Fibroblast of skin of left quadriceps (primary cell): ENCODE data around the gene ANKRD50.
A peak's percentile ranks its signal among the peaks of the same experiment; 100 is the strongest.

Experiments
- DNase-seq, 2 experiments: peaks; one replicate each; pipeline ENCODE4 v3.0.0-alpha.2; 2013; ENCODE audit warnings: low read depth in 2 of 2

The ANKRD50 gene

GRCh38 chr4:124710015-124710741, 2.4 kb downstream of the ANKRD50 start:
- no peak for DNase-seq

GRCh38 chr4:124708517-124709300, 3.8 kb downstream of the ANKRD50 start:
- peak; percentile 32 to 44 for DNase-seq

GRCh38 chr4:124705393-124705792, 7.1 kb downstream of the ANKRD50 start:
- no peak for DNase-seq

- no peak for DNase-seq
Observed at GRCh38 chr4:124703154-124703553, 9.4 kb downstream of the ANKRD50 start.

DNA sequence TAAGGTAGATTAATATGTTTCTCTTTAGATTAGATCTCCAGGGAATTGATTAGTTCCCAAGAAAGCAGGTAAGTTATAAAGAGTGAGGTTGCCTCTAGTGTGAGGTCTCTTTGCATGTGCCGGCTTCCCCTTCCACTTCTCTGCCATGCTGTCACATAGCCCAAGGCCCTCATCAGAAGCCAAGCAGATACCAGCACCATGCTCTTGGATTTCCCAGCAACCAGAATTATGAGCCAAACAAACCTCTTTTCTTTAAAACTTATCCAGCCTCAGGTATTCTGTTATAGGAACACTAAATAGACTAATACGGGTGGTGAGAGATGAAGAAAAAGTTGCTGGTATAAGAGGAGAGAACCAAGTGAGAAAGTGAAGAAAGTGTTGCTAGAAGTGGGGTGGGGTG, 15.1 kb downstream of the ANKRD50 start:
- DNase-seq, result no peak

DNA sequence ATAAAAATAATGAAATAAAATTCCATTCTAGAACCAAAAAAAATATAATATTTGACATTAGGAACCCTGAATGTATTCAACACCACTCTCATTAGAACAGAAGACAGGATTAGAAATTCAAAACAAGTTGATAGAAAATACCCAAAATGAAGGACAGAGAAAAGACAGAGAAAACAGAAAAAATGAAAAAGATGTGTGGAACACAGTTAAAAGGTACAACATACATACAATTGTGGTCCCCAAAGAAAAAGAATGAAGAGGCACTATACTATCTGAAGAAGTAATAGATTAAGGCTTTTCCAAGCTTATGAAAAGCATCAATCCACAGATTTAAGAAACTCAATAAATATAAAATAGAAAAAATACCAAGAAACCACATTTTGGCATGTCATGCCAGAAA, 16.4 kb downstream of the ANKRD50 start:
- DNase-seq, result no peak

- no peak for DNase-seq
Observed at GRCh38 chr4:124694946-124695598, 17.5 kb downstream of the ANKRD50 start.

GRCh38 chr4:124694306-124694705, 18.2 kb downstream of the ANKRD50 start:
- no peak for DNase-seq

DNA sequence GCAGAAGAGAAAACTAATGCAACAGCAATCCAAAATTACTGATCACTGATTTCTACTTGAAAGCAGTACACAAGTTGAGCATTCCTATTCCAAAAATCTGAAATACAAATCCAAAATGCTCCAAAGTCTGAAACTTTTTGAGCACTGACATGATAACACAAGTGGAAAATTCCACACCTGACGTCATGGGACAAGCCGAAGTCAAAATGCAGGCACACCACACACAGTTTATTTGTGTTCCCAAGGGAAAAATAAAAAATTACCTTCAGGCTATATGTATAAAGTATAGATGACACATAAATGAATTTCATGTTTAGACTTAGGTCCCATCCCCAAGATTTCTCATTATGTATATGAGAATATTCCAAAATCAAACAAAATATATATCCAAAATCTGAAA, 20.7 kb downstream of the ANKRD50 start:
- no peak for DNase-seq

GRCh38 chr4:124686279-124686678, 26.3 kb downstream of the ANKRD50 start:
- DNase-seq, result no peak

DNA sequence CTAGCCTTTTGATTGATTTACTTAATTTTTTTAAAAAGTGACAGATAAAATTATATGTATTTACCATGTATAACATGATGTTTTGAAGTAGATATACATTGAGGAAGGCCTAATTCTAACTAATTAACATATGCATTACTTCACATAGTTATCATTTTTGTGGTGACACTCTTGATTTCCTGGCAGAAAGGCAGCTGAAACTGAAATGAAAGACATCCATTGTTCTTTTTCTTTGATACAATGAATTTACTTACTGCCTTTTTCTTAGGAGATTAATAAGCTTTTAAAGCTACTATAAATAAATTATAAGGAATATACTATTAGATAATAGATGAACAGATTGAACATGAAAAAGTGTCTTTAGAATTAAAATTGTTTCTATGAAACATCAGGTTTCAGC, 26.7 kb downstream of the ANKRD50 start:
- no peak for DNase-seq

GRCh38 chr4:124684301-124684700, 28.2 kb downstream of the ANKRD50 start:
- no peak for DNase-seq

DNA sequence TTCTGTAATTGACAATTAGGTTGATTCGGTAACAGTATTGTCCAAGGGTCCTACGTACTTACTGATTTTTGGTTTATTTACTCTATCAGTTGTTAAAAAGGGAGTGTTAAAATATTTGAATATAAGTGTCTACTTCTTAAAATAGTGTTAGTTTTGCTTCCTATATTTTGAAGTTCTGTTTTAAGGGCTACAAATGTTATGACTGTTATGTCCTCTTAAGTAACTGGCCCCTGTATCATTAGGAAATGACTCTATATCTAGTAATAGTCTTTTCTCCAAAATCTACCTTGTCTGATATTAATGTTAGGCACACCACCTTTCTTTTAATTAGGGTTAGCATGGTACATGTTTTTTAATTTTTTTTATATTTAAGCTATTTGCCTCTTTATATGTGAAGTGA, 30.1 kb downstream of the ANKRD50 start:
- no peak for DNase-seq

DNA sequence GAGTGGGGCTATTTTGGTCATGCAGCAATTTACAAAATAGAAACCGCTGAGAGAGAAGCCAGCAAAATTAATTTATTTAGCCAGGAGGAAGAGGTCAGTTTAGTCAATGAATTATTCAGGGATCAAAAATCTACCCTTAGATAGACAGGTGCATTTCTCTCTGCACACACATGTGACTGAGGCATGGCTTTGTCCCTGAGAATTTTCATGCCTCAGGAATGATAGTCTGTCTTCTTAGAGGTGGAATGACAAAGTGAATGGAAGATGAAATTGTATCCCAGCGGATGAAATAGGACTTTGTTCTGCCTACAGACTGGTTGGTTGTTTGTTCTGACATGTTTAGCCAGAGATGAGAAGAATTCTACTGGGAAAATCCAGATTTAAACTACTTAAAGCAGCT, 46.0 kb downstream of the ANKRD50 start:
- DNase-seq, result no peak

DNA sequence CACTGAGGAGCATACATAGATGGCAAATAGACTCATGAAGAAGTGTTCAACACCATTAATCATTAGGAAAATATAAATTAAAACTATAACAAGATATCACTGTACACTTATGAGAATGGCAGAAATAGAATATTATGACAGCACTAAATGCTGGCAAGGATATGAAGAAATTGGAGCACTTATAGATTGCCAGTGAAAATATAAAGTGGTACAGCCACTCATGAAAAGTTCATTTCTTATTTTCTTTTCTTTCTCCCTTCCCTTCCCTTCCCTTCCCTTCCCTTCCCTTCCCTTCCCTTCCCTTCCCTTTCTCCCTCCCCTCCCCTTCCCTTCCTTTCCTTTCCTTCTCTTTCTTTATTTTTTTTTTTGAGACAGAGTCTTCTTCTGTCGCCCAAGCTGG, 53.7 kb downstream of the ANKRD50 start:
- DNase-seq, result no peak

- no peak for DNase-seq
Observed at GRCh38 chr4:124650614-124651013, 61.9 kb downstream of the ANKRD50 start.

DNA sequence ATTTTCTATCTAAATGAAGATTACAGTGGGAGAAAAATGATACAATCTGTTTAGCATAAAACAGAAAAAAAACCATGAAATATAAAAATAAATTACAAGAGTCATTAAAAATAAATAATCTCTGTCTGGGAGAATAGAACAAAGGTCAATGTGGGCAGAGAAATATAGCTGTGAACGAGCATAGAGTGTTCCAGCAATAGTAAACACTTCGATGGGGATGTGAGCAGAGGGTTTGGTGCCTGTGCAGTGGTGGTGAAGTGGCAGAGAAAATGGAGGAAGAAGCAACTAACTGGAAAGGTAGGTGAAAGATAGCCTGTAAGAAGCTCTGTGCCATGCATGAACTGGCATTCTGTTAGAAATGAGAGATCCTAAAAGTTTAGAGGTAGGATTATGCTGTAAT, 64.9 kb downstream of the ANKRD50 start:
- no peak for DNase-seq

- no peak for DNase-seq
Observed at GRCh38 chr4:124644621-124645020, 67.9 kb downstream of the ANKRD50 start.

GRCh38 chr4:124642846-124643245, 69.7 kb downstream of the ANKRD50 start:
- DNase-seq, result no peak

- peak; percentile 67 to 70 for DNase-seq
Observed at GRCh38 chr4:124641715-124642381, 70.7 kb downstream of the ANKRD50 start.

DNA sequence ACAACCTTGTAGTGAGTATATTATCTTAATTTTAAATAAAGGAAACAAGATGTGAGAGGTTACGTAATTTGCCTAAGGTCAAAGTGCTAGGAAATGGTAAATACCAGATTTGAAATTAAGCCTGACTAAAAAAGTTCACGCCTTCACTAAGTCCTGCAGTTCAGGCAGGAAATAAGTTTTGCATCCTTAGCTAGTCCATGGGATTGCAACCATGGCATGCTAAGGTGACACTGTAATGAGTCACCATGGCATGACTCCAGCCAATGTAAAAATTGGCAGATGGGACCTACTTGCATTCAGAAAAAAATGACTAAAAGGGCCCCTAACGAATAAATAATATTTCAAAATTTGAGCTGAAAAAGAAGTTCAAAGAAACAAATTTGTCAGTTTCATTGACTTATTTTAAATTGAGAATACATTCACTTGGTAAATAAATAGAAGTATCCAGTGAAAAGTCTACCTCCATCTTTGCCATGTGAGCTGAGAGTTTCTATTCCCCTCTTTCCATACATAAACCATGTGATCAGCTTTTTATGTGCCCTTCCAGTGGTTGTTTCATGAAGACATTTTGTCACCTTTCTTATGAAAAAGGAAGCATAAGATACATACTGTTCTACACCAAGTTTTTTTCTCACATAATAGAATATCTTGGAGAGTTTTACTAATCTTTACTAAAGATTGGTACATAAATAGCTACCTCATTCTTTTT, 72.4 kb downstream of the ANKRD50 start:
- peak; percentile 39 to 43 for DNase-seq

DNA sequence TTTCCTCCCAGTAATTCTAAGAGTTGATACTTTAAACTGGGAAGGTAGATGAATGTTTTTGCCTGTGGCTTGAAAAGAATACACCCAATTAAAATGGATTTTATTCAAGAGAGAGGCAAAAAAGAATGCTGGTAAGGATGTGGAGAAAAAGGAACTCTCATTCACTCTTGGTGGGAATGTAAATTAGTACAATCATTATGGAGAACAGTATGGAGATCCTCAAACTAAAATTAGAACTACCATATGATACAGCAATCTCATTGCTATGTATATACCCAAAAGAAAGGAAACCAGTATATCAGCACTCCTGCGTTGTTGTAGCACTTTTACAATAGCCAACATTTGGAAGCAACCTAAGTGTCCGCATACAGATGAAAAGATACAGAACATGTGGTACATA, 75.2 kb downstream of the ANKRD50 start:
- no peak for DNase-seq
